Stromal cell of bone marrow (primary cell): Measurements from ENCODE around the gene HSD17B12.

Experiments used
- DNase-seq: peaks from one replicate; pipeline ENCODE4 v3.0.0-alpha.2; 2012; ENCODE audit warnings: low read depth

The HSD17B12 gene

DNA sequence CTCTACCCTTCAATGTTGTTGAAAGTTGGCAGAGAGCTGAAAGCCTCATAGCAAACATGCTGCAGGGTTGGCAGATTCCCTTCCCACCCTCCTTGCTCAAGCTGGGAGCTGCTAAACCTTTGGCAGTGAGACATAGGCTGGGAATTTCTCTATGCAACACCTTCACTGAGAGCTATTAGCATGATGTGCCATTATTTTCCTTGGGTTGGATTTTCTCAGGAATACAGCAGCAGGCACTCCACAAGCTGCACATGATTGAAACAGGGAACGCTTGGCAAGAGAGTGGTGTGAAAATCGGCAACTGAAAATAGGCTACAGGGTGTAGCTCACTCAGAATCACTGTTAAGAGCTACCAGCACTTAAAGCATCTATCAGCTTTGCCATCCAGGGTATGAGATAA, 190.5 kb downstream of the HSD17B12 start:
- DNase-seq, result no peak

DNA sequence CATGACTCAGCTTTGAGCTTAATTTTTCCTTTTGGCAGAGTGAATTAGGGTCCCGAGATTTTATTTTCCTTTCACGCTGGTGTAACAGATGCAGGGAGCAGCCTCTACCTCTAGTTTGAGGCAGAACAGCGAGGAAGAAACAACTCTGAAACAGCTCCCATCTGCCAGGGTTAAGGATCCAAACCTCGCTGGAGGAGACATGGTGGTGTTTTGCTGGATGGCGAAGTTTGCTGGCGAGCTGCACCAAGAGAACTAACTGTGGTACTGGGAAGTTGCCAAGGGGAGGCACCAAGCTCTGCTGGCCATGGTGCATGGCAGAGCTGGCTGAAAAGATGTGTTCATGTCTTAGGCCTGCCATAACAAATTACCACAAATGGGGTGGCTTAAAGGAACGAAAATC, 192.5 kb downstream of the HSD17B12 start:
- no peak for DNase-seq

DNA sequence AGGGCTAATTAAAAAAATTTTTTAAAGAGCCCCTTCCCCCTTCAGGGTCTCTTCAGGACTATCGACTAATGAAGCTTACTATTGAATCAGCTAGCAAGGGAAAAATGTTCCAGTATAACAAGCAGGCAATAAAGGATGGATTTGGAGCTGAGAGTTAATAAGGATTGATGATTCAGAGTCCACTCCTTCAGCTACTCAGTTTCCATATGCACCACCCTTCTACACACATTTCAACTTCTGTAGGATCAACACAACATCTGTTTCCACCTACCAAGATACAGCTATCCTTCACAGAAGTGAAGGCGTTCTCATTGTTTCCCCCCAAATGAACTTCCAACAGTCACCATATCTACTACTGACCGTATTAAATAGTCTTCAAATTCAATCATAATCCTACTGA, 193.5 kb downstream of the HSD17B12 start:
- DNase-seq, result no peak

DNA sequence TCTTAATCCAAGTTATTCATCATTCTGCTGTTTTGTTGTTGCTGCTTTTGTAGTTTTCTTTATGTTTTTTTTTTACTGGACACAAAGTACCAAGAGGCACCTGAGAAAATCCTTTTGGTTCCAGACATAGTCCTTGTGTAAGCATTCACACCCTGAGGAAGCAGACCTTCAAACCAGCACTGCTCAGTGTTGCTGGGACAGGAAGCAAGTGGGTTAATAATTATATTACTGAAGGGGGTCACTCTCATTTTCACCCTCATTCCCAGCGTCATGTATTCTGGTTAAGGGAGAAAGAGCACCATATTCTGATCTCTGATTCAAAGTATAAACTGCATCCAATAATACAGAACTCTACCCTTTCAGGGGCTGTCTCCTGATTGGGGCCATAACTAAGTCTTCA, 194.2 kb downstream of the HSD17B12 start:
- no peak for DNase-seq

DNA sequence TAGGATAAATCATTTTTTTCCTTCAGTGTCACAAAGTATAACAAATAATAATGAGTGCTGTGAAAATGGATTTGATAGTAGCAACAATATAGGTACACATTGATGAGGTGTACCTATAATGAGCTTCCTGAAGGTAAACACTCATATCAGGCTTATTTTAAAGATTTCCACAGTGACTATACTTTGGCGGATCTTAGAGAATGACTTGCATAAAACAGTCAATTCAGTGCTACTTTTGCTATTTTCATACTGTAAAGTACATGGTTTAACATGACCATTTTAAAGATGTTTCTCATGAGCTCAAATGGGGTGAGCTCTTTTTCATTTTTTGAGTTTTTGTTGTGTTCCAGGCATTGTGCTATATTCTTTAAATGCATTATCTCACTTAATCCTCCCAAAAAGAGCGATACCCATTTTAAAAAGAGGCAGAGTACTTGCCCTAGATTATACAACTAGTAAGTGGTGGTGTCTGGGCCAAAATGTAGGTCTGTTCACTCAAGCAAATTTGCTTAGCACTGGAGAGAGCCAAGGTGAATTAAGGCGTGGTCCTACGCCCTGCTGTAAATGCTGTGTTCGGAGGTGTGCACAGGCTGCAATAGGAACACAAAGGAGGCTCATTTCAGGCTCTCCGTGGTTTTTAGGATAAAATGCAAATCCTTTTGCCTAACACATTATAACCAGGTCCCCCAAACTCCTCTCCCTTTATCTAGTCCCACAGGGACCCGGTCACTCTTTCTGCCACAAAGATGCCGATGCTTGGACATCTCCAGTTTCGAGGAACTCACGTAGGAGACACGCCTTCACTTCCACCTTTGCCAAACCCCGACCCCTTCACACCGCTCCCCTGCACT, 199.5 kb downstream of the HSD17B12 start:
- no peak for DNase-seq

DNA sequence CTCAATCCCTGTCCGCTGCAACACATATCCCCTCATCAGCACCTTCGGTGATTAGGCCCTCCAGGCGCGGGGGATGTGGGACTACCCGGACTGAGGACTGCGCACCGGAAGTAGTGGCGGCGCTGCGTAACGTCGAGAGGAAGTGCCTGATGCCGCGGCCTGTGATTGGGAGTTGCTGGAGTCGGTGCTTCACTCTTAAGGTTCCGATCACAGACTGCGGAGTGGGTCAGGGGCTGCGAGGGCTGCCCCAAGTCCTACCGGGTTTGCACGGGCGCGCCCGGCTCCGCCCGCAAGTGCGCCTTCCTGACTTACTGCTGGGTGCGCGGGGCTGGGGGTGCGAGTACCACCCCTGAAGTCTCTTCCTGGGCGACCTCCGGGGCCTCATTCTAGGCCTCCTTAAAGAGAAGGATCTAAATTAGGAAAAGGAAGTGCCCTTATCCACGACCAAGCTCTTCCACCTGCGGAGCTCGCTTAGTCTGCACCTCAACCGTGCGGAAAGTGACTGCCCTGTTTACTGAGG, 200.2 kb downstream of the HSD17B12 start, which contains the start of gene ALKBH3:
Gene ALKBH3, plus strand, starts transcription at position 192 of the 520 bp plus-strand sequence. CDS start 1,822 bp downstream, outside the sequence.
- peak; percentile 88 for DNase-seq

DNA sequence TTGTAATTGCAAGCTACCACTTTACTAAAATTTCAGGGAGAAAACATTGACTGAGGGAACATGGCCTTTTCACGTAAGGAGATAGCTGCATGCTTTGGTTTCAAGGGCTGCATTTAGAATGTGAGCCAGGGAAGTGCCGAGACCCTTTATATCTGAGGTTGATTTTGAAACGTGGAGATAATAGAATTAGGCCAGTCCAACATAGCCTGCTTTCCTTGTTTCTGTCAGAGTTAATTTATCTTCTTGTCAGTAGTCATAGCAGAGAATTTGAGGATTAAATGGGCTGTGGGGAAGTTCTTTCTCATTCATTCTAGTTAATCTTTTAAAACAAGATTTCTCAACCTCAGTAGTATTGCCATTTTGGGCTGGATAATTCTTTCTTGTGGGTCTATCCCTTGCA, 212.3 kb downstream of the HSD17B12 start:
- no peak for DNase-seq

DNA sequence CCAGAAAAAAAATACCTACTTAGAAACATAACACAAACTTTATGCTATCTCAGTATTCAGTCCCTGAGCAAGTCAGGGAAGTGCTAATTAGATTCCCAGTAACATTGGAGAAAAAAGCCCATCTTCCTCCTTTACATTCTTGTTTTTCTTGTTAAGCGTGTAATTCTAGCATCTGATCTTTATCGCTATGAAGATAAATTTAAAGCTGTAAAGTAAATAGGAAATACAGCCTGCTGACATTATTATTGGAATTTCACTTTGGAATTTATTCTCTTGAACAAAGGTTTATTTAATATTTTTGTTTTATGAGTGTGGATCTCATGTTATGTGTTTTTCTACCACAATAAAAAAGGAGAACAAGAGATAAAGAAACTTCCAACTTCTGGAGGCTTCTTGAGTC, 214.0 kb downstream of the HSD17B12 start:
- DNase-seq, result no peak

DNA sequence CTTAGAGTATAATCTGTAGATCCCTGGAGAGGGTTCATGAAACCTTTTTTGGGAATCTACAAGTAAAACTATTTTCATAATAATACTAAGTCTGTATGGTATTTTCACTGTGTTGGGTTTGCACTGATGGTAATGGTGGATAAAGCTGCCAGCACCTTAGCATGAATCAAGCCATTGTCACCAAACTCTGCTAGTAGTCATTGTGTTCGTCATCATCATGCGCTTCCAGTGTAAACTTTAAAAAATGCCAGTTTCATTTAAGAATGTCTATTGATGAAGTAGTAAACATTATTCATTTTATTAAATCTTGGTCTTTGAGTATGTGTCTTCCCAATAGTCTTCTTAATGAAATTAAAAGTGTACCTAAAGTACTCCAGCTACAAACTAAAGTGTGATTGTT, 215.1 kb downstream of the HSD17B12 start:
- no peak for DNase-seq

DNA sequence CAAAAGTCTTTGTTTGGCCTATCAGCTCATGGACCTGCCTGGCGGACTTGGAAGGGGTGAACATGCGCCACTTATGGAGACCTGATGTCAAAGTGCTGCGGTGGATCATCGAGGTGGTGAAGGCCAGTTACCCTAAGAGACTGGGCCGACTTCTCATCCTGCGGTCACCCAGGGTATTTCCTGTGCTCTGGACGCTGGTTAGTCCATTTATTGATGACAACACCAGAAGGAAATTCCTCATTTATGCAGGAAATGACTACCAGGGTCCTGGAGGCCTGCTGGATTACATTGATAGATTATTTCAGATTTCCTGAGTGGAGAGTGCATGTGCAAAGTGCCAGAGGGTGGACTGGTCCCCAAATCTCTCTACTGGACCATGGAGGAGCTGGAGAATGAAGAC, 218.0 kb downstream of the HSD17B12 start:
- DNase-seq, result no peak

DNA sequence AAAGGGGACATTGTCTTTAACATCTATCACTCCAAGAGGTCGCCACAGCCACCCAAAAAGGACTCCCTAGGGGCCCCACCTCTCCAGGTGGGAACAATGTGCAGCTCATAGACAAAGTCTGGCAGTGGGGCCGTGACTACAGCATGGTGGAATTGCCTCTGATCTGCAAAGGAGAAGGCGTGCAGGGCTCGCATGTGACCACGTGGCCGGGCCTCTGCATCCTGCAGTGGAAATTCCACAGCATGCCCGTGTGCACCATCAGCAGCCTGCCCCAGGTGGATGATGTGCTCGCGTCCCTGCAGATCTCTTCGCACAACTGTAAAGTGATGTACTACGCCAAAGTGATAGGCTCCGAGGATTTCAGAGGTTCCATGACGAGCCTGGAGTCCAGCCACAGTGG, 218.6 kb downstream of the HSD17B12 start:
- no peak for DNase-seq

DNA sequence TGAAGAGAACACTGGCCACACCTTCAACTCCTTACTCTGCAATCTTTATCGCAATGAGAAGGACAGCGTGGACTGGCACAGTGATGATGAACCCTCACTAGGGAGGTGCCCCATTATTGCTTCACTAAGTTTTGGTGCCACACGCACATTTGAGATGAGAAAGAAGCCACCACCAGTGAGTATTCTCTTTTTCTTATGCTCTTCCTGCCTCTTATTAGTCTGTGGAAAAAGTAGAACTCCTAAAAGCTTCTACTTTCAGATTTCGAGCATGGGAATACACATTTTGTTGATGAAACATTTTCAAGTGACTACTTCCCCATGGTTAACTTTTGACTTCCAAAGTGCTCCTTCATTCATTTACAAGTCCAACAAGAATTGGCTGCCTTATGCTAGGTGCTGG, 221.0 kb downstream of the HSD17B12 start:
- DNase-seq, result no peak

DNA sequence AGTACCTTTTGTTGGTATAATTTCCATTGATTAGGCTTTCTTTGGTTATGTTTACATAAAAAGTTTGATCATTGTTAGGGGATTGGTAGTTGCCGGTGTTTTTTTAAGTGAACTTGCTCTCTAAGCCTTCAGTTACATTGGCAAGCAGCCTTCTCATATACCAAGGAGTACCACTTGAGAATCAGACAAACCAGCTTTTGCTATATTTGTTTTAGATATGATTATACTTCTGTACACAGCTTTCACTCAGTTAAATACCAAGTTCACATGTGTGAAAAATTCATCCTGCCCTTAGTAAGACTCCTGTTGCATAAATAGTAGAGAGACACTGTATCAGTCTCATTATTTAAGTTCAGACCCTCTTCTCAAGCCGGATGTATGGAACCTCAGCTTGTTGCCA, 222.5 kb downstream of the HSD17B12 start:
- no peak for DNase-seq

DNA sequence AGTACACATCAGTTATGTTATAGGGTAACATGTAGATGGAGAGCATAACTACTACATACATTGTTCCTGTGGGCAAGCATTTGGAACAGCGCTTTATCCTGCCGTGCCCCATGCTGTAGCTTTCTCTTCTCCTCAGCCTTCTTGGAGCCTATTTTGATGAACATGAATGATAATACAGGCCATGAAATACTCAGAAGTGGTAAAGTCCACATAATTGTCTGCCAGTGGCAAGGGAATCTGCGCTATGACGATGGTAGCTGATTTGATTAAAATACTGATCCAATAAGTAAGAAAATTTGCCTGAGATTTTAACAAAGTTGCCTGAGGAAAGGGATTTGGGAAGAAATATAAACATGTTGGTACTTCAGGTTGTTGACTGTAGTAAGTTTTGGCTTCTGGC, 223.4 kb downstream of the HSD17B12 start:
- DNase-seq, result no peak

DNA sequence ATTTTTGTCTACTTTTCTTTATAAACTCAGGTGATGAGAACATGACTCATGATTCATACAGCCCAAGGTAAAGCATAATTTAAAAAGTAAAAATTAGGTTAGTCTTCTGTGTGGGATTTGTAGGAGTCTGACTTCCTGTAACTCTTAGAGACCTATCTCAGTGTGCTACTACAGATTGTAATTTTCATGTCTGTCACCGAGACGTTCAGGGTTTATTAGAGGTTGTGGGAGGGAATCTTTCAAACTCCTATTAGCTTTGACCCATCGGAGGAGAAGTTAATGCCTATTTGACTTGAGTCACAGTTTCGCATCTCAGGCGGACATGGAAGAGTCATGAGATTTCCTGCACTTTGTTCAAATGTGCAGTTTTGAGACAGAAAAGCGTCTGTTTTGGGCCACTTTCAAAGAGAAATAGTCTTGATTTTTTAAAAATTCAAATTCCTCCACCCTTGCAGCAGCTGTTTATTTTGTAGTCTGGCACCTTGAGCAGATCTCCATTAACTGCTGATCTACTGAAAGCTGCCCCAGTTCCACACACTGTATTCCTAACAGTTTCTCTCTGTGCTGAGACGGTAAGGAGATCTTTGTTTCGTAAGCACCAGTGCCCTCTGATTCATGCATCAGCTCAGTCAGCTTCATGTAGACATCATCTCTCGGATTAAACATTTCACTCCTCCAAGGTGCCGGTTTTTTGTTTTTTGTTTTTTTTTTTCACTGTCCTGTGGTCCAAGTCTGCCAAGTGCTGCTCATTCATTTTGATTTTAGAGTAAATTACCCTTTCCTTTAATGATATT, 224.4 kb downstream of the HSD17B12 start:
- peak; percentile 58 for DNase-seq

DNA sequence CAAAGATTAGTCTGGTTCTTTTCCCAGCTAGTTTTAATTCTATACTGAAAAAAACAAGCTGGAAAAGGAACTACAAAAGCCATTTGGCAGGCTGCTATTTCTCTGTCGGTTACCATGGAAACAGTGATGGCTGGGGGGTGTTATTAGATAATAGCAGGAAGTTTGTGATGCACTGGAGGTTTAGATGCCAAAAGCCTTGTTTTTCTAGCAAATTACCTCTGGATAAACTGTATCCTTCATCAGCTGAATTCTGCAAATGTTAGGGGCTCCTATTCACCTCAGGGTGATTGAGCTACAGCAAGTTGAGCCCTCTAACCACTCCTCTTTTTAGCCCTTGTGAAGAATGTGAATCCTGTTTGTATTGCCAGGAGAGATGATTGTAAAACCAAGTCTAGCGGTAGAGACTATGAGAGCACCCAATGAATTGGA, 225.3 kb downstream of the HSD17B12 start:
- DNase-seq, result no peak
